Stomach (tissue), 9 donors: ENCODE measurements around the gene DAGLB. TPM values are rescaled to one million over a fixed set of nuclear protein-coding genes. Genes with fewer than 3 reads are reported as not detected.

Source experiments
- DNase-seq, 2 donors: peaks; one replicate each; pipeline versions ENCODE4 v3.0.0 to v3.0.0-alpha.2; 2013 to 2019
- H3K27ac ChIP-seq, 5 donors: fragments of 200-600 bp in 4 of 5; sonication (generic) in 4 of 5; one replicate each; pipeline ENCODE4 v1.5.1; 2013 to 2019; ENCODE audit warnings: mild to moderate bottlenecking in 1 of 5, moderate library complexity in 1 of 5
- H3K27me3 ChIP-seq, 3 donors: fragments of 200-600 bp; sonication (generic); one replicate each; pipeline ENCODE4 v1.5.1; 2017 to 2019; ENCODE audit warnings: mixed run types in 1 of 3
- H3K36me3 ChIP-seq, 4 donors: fragments of 200-600 bp; sonication (generic); 1 replicate in 3 of 4; 2 replicates in 1 of 4; pipeline ENCODE4 v1.5.1; 2016 to 2019
- H3K4me1 ChIP-seq, 4 donors: fragments of 200-600 bp; sonication (generic); one replicate each; pipeline ENCODE4 v1.5.1; 2016 to 2019
- H3K4me3 ChIP-seq, 4 donors: fragments of 200-600 bp; sonication (generic) in 3 of 4; one replicate each; pipeline ENCODE4 v1.5.1; 2016 to 2019; ENCODE audit warnings: mild to moderate bottlenecking in 1 of 4
- H3K9me3 ChIP-seq, 4 donors: fragments of 200-600 bp; sonication (generic); one replicate each; pipeline ENCODE4 v1.5.1; 2016 to 2019
- EP300 ChIP-seq: sonication (generic); formaldehyde crosslinking; IDR thresholded peaks from one replicate; pipeline ENCODE4 v1.6.1; 2017; ENCODE audit warnings: antibody characterized with exemption
- POLR2A ChIP-seq, 4 donors: fragments of 450-650 bp; IDR thresholded peaks; one replicate each; pipeline ENCODE4 v1.6.1; 2016; ENCODE audit warnings: antibody characterized with exemption in 4 of 4, control low read depth in 2 of 4, mild to moderate bottlenecking in 1 of 4, moderate library complexity in 1 of 4
- POLR2AphosphoS5 ChIP-seq, 3 donors: sonication (generic); formaldehyde crosslinking; IDR thresholded peaks; one replicate each; pipeline ENCODE4 v1.6.1; 2016; ENCODE audit warnings: antibody characterized with exemption in 3 of 3
- WGBS, 5 donors: extraction: QIAGEN DNeasy Blood & Tissue Kit in 3 of 5; methylation state at CpG; one replicate each; pipeline versions ENCODE4 v1.1.5 to v1.1.7; 2013 to 2018; 5-methylcytosine and 5-hydroxymethylcytosine counted together
- intact Hi-C: fragments of 100-400 bp; cut with DNase I; formaldehyde crosslinking; loops from one replicate; pipeline ENCODE4 v1.15.1; 2023; ENCODE audit warnings: low total_unique reads
- polyA plus RNA-seq, 3 donors: library from polyadenylated mRNA; stranded (reverse); fragments of 200-250 nt; gene quantifications; one replicate each; pipeline ENCODE4 v1.2.3, GENCODE V29; 2013
- total RNA-seq, 5 donors: library from RNA; depleted of rRNA; stranded (reverse); fragments of >200 nt; gene quantifications; one replicate each; pipeline versions ENCODE4 v1.1.0 to v1.2.3, GENCODE V29; 2014 to 2016
- TF ChIP-seq, protein P1 (sequence below), 7 experiments: fragments of 450-650 bp in 4 of 7; fragments of 200-600 bp in 3 of 7; sonication (generic) in 3 of 7; IDR thresholded peaks; one replicate each; pipeline ENCODE4 v1.5.1; 2016 to 2019; ENCODE audit warnings: antibody characterized with exemption in 7 of 7, control low read depth in 2 of 7, mild to moderate bottlenecking in 1 of 7
- donor health status: healthy with polysubstance abuse.
- donor health status: Bipolar disorder and iron deficiency.
- donor health status: healthy.

The DAGLB gene
- total and polyA plus RNA-seq, 8 donors, result 4.7 to 23.7 (median 9.1) TPM

GRCh38 chr7:6422095-6422494, 25.7 kb downstream of the DAGLB start:
- TF ChIP-seq POLR2A (IDR thresholded peaks at IDR 0.05) (no peak), EP300 (no peak), POLR2AphosphoS5 (IDR thresholded peaks at IDR 0.05) (no peak)
- TF ChIP-seq, protein P1, sequence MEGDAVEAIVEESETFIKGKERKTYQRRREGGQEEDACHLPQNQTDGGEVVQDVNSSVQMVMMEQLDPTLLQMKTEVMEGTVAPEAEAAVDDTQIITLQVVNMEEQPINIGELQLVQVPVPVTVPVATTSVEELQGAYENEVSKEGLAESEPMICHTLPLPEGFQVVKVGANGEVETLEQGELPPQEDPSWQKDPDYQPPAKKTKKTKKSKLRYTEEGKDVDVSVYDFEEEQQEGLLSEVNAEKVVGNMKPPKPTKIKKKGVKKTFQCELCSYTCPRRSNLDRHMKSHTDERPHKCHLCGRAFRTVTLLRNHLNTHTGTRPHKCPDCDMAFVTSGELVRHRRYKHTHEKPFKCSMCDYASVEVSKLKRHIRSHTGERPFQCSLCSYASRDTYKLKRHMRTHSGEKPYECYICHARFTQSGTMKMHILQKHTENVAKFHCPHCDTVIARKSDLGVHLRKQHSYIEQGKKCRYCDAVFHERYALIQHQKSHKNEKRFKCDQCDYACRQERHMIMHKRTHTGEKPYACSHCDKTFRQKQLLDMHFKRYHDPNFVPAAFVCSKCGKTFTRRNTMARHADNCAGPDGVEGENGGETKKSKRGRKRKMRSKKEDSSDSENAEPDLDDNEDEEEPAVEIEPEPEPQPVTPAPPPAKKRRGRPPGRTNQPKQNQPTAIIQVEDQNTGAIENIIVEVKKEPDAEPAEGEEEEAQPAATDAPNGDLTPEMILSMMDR (IDR thresholded peaks at IDR 0.05), result no peak
- no peak for DNase-seq
- Histone ChIP-seq H3K9me3 (no peaks in the 10 kb centered on the region), H3K27ac (no peak overlapping the region), H3K36me3 (peaks cover 25 to 88% (median 87%) of the 10 kb centered on the region in 4 donors), H3K4me1 (peaks cover 0 to 9% (median 0%) of the 10 kb centered on the region in 4 donors), H3K4me3 (no peak overlapping the region), H3K27me3 (no peaks in the 10 kb centered on the region)
- intact Hi-C loops, result no loop called here
- WGBS, 5 donors, result 81 to 95% (median 88%) methylated on average over 12 to 16 of the region's 16 CpGs

- H3K4me1 ChIP-seq, result peaks cover 0 to 9% (median 0%) of the 10 kb centered on the region in 4 donors
- WGBS, 5 donors, result 88 to 97% (median 94%) methylated on average over 6 to 10 of the region's 10 CpGs
- H3K27me3 ChIP-seq, result no peaks in the 10 kb centered on the region
- no peaks in the 10 kb centered on the region for H3K9me3 ChIP-seq
- no peak overlapping the region for H3K4me3 ChIP-seq
- peaks cover 20 to 90% (median 87%) of the 10 kb centered on the region in 4 donors for H3K36me3 ChIP-seq
- TF ChIP-seq, protein P1 (IDR thresholded peaks at IDR 0.05), result no peak
- TF ChIP-seq POLR2A (IDR thresholded peaks at IDR 0.05) (no peak), EP300 (no peak), POLR2AphosphoS5 (IDR thresholded peaks at IDR 0.05) (no peak)
- no peak overlapping the region for H3K27ac ChIP-seq
- intact Hi-C loops, result no loop called here
- DNase-seq, result no peak
Observed at GRCh38 chr7:6420680-6421079, 27.1 kb downstream of the DAGLB start.

DNA sequence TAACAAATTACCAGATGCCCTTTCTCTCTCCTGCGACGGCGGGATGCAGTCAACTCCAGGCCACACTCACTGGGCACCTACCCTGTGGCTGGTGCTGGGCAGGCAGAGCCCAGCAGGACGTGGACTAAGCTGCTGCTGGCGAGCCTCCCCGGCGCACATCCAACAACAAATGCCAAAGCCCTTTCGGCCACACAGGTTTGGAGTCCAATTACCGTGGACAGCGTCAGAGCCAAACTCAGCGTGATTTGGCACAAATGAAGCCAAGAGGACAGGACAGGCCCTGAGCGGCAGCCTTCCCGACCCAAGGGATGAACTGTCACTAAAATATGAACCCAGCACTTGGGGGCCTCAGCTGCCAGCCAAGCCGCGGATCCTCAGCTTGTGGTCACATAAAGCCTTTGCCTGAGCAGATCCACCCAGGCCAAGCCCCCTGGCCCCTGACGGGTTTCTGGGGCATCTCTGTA, 28.4 kb downstream of the DAGLB start:
- Histone ChIP-seq H3K27ac (no peak overlapping the region), H3K36me3 (peaks cover 16 to 90% (median 87%) of the 10 kb centered on the region in 4 donors), H3K9me3 (no peaks in the 10 kb centered on the region), H3K4me3 (no peak overlapping the region), H3K4me1 (peaks cover 0 to 7% (median 0%) of the 10 kb centered on the region in 4 donors), H3K27me3 (no peaks in the 10 kb centered on the region)
- TF ChIP-seq, protein P1 (IDR thresholded peaks at IDR 0.05), result no peak
- no peak for TF ChIP-seq EP300
- no peak for TF ChIP-seq POLR2A (IDR thresholded peaks at IDR 0.05)
- no peak for TF ChIP-seq POLR2AphosphoS5 (IDR thresholded peaks at IDR 0.05)
- intact Hi-C loops, result no loop called here
- no peak for DNase-seq
- 87 to 93% (median 91%) methylated on average over 14 to 16 of the region's 16 CpGs for WGBS, 5 donors

DNA sequence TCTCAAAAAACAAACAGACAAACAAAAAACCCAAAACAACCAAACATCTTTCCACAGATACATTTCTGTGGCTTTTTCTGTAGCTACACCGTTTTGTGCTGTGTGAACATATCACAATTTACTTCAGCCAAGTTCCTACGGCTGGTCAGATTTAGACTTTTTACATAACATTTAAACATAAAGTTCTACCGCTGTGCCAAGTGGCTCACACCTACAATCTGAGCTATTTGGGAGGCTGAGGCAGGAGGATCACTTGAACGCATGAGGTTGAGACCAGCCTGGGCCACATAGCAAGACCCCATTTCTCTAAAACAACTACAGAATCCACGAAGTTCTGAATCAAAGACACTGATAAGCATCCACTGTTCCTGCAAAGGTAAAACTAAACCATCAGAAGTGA, 30.3 kb downstream of the DAGLB start:
- TF ChIP-seq POLR2AphosphoS5 (IDR thresholded peaks at IDR 0.05) (no peak), EP300 (no peak), POLR2A (IDR thresholded peaks at IDR 0.05) (no peak)
- TF ChIP-seq, protein P1 (IDR thresholded peaks at IDR 0.05), result no peak
- no peak for DNase-seq
- Histone ChIP-seq H3K27ac (no peak overlapping the region), H3K36me3 (peaks cover 31 to 90% (median 89%) of the 10 kb centered on the region in 4 donors), H3K9me3 (no peaks in the 10 kb centered on the region), H3K4me1 (no peaks in the 10 kb centered on the region), H3K27me3 (no peaks in the 10 kb centered on the region), H3K4me3 (no peak overlapping the region)
- WGBS, 5 donors, result 93 to 96% (median 96%) methylated on average over 5 of the region's 5 CpGs
- intact Hi-C loops, result no loop called here
